Measurements from ENCODE around the gene HACD4. TPM values are rescaled to one million over a fixed set of nuclear protein-coding genes. Genes with fewer than 3 reads are reported as not detected.

HACD4 gene
- total RNA-seq, 1 experiment from 2014 or later, result 0.07 TPM

DNA sequence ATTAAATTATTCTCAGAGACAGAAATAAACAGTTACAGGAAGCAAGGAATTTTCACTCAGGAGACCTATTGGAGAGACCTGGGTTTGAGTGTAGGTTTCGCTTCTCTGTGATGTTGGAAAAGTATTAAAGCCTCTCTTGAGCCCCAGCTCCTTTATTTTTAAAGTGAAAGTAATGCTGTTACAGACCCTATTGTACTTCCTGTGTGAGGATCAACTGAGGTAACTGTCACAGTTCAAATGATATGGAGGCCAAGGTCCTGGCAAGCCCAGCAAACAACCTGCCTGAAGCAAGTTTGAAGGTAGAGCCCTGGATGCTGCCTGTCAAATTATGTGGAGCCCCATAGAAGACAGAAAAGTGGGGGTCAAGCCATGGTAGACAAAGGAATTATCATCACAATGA lies 7.9 kb upstream of the HACD4 start:
- Mint-ChIP-seq H3K27me3 (ENCODE audit: unreplicated experiment) (no peaks in the 10 kb centered on the region), H3K36me3 (ENCODE audit: insufficient read depth, unreplicated experiment) (no peaks in the 10 kb centered on the region), H3K4me3 (ENCODE audit: low read depth, unreplicated experiment) (no peak overlapping the region), H3K9me3 (ENCODE audit: low read depth, unreplicated experiment) (no peaks in the 10 kb centered on the region), H3K27ac (ENCODE audit: unreplicated experiment) (no peak overlapping the region), H3K4me1 (ENCODE audit: low read depth, unreplicated experiment) (no peaks in the 10 kb centered on the region)
- no TSS peak for BruUV-seq (replicated peaks)
- no peak for DNase-seq
- intact Hi-C loops (cut with micrococcal nuclease; ENCODE audit: unreplicated experiment), result no loop called here
- TF ChIP-seq, protein P1, sequence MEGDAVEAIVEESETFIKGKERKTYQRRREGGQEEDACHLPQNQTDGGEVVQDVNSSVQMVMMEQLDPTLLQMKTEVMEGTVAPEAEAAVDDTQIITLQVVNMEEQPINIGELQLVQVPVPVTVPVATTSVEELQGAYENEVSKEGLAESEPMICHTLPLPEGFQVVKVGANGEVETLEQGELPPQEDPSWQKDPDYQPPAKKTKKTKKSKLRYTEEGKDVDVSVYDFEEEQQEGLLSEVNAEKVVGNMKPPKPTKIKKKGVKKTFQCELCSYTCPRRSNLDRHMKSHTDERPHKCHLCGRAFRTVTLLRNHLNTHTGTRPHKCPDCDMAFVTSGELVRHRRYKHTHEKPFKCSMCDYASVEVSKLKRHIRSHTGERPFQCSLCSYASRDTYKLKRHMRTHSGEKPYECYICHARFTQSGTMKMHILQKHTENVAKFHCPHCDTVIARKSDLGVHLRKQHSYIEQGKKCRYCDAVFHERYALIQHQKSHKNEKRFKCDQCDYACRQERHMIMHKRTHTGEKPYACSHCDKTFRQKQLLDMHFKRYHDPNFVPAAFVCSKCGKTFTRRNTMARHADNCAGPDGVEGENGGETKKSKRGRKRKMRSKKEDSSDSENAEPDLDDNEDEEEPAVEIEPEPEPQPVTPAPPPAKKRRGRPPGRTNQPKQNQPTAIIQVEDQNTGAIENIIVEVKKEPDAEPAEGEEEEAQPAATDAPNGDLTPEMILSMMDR (IDR thresholded peaks at IDR 0.05; ENCODE audit: unreplicated experiment), result no peak
- CTCF ChIA-PET, result no interaction called here

DNA sequence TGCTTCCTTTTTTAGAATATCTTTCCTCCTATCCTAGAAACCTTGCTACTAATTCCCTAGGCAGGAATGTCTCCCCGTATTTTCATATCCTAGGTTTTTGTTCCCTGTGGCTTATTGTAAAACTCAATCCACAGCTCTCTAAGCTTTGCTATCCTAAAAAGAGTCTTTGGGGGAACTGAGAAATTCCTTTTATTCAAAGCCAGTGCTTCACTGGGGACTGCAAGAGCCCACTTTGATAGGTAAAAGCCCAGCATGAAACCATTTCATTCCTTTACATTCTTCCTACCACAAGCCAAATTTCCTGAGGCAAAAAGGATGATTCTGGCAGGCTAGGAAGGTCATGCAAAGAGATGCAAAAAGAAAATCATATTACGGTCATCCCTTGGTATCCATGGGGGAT lies 5.8 kb upstream of the HACD4 start:
- no peaks in the 10 kb centered on the region for H3K4me1 Mint-ChIP-seq (ENCODE audit: low read depth, unreplicated experiment)
- H3K4me3 Mint-ChIP-seq (ENCODE audit: low read depth, unreplicated experiment), result no peak overlapping the region
- DNase-seq, result no peak
- H3K27ac Mint-ChIP-seq (ENCODE audit: unreplicated experiment), result no peak overlapping the region
- H3K27me3 Mint-ChIP-seq (ENCODE audit: unreplicated experiment), result peaks cover 12% of the 10 kb centered on the region
- intact Hi-C loops (cut with micrococcal nuclease; ENCODE audit: unreplicated experiment), result no loop called here
- TF ChIP-seq, protein P1 (IDR thresholded peaks at IDR 0.05; ENCODE audit: unreplicated experiment), result no peak
- no peaks in the 10 kb centered on the region for H3K36me3 Mint-ChIP-seq (ENCODE audit: insufficient read depth, unreplicated experiment)
- no TSS peak for BruUV-seq (replicated peaks)
- no peaks in the 10 kb centered on the region for H3K9me3 Mint-ChIP-seq (ENCODE audit: low read depth, unreplicated experiment)
- CTCF ChIA-PET, result no interaction called here

DNA sequence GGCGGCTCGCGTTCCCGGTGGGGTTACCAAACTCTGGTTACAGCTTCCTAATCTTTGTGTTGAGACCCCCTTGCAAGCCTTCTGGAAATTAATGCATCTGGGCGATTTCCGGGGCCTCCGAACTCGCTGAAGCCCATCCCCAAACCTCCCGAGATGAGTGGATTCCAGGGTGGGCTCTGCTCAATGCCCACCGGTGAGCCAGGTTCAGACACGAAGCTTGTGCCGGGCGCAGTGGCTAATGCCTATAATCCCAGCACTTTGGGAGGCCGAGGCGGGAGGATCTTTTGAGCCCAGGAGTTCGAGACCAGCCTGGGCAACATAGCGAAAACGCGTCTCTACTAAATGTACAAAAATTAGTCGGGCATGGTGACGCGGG lies 356 bp upstream of the HACD4 start:
- H3K27ac Mint-ChIP-seq (ENCODE audit: unreplicated experiment), result no peak overlapping the region
- no TSS peak for BruUV-seq (replicated peaks)
- CTCF ChIA-PET, result no interaction called here
- intact Hi-C loops (cut with micrococcal nuclease; ENCODE audit: unreplicated experiment), result no loop called here
- H3K4me1 Mint-ChIP-seq (ENCODE audit: low read depth, unreplicated experiment), result no peaks in the 10 kb centered on the region
- H3K4me3 Mint-ChIP-seq (ENCODE audit: low read depth, unreplicated experiment), result peak overlapping the region; percentile 18
- no peak for DNase-seq
- H3K36me3 Mint-ChIP-seq (ENCODE audit: insufficient read depth, unreplicated experiment), result no peaks in the 10 kb centered on the region
- H3K9me3 Mint-ChIP-seq (ENCODE audit: low read depth, unreplicated experiment), result no peaks in the 10 kb centered on the region
- TF ChIP-seq, protein P1 (IDR thresholded peaks at IDR 0.05; ENCODE audit: unreplicated experiment), result no peak
- H3K27me3 Mint-ChIP-seq (ENCODE audit: unreplicated experiment), result peaks cover 13% of the 10 kb centered on the region

DNA sequence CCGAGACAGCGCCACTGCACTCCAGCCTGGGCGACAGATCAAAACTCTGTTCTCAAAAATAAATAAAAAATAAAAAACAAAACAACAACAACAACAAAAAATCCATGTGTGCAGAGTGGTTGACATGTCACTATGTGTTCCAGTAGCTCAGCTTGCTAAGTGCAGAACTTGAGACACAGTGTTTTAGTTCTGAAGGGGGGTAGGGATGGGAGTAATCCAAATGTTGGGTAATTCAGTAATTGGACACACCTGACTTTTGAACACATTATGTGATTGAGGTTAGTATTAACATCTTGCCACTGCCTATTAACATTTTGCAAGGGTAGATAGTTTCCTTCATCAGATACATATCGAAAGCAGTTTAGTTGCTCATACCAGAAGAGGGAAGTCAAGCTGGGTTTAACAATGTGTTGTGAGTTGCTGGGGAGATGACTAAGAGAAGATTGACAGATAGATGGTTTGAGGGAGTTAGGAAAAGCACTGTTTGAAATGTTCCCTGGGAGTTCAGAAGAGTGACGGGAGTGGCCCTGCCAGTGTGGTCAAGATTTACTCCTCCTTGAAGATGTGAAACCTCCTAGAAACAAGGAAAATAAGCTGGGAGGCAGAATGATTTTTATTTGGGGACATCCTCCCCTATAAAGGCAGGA lies 928 bp downstream of the HACD4 start:
- intact Hi-C loops (cut with micrococcal nuclease; ENCODE audit: unreplicated experiment), result no loop called here
- TF ChIP-seq, protein P1 (IDR thresholded peaks at IDR 0.05; ENCODE audit: unreplicated experiment), result no peak
- DNase-seq, result no peak
- no peak overlapping the region for H3K27ac Mint-ChIP-seq (ENCODE audit: unreplicated experiment)
- no peaks in the 10 kb centered on the region for H3K4me1 Mint-ChIP-seq (ENCODE audit: low read depth, unreplicated experiment)
- H3K9me3 Mint-ChIP-seq (ENCODE audit: low read depth, unreplicated experiment), result no peaks in the 10 kb centered on the region
- no peak overlapping the region for H3K4me3 Mint-ChIP-seq (ENCODE audit: low read depth, unreplicated experiment)
- CTCF ChIA-PET, result no interaction called here
- H3K36me3 Mint-ChIP-seq (ENCODE audit: insufficient read depth, unreplicated experiment), result no peaks in the 10 kb centered on the region
- peaks cover 13% of the 10 kb centered on the region for H3K27me3 Mint-ChIP-seq (ENCODE audit: unreplicated experiment)
- BruUV-seq (replicated peaks), result no TSS peak

All from Calu3 (cell line).